Kidney glomerular epithelial cell (primary cell): Measurements from ENCODE around the gene OR2V2.
"Not testable (repeated sequence)": the region's sequence is repeated elsewhere in the genome, so short reads cannot be mapped to it uniquely, and the experiment has no call there.

Experiments used
- DNase-seq: peaks from one replicate; lab custom pipeline; 2025; lab: John Stamatoyannopoulos, UW

Gene OR2V2

GRCh38 chr5:181146927-181147636 lies at the start of gene OR2V2:
OR2V2 (plus strand) TSS chr5:181147586; CDS start chr5:181154943, 7,357 bp downstream.
- DNase-seq, result not testable (repeated sequence)

DNA sequence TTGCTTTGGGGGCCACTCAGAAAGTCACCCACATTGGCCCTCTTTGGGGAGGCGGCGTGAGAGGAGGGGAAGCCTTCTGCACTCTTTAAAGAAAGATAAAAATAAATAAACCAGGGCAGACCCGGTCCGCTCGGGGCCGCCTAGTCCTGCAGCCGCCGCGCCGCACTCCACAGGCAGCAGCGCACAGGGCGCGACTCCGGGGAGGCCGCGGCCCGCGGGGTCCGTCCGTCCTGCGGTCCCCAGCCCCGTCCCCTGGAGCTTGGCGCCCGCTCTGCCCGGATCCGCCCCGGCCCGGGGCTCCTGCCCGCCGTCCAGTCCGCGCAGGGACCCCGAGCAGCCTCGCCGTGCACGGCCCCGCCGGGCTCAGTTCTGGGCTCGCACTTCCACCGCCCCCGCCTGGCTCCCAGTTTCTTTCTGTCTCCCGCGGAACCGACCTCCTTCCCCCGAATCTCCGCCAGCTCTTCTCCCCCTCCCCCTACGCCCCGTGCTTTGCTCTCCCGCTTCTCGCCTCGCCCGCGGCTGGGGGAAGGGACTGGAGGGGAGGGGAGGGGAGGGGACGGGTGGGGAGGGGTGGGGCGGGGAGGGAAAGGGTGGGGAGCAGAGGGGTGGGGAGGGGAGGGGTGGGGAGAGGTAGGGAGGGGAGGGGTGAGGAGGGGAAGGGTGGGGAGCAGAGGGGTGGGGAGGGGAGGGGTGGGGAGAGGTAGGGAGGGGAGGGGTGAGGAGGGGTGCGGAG lies 49.5 kb upstream of the OR2V2 start:
- not testable (repeated sequence) for DNase-seq

- no peak for DNase-seq
These were observed 48.4 kb upstream of the OR2V2 start for GRCh38 chr5:181098762-181099601.

- no peak for DNase-seq
These were observed 47.7 kb upstream of the OR2V2 start for GRCh38 chr5:181099602-181100086.

DNA sequence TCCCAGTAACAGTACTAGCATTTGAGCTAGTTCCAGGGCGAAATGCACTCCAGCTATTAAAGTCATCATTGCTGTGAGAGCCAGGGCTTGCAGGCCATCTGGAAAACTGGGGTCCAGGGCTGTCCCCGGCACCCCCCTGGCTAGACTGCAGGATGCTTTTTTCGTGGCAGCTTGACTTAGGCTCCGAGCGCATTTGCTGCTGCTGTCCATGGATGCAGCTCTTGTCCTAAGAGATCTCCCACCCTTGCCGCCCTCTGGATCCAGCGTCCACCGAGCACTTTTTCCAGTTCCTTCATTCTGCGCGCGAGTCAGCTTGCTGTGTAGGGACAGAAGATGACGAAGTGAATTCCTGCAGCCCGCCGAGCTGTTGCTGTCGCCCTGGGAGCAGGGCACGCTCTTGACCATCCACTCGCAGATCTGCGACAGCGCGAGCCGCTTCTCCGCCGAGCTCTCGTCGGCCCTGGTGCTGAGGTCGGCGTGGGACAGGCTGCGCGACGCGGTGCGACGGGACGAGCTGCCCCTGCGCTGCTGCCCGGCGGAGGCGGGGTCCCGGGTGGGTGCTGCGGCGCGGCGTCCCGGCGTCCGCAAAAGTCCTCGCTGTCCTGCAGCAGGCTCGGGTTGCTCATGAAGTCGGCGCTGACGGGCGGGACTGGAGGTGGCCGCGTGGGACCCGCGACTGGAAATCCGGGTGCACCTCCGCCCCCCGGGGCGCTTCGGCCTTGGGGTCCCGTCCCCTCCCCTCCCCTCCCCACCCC lies 47.1 kb upstream of the OR2V2 start:
- DNase-seq, result no peak

GRCh38 chr5:181101030-181101641 lies 46.2 kb upstream of the OR2V2 start:
- not testable (repeated sequence) for DNase-seq

GRCh38 chr5:181101930-181102674 lies 45.3 kb upstream of the OR2V2 start:
- not testable (repeated sequence) for DNase-seq

DNA sequence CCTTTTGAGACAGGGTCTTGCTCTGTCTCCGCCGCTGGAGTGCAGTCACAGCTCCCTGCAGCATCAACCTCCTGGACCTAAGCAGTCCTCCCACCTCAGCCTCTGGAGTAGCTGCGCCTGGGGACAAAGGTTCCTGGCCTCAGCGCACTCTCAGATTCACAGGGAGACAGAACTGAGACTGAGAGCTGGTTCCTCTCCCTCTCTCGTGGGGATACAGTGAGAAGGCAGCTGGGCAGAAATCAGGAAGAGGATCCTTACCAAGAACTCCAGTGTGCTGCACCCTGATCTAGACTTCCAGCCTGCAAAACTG lies 43.2 kb upstream of the OR2V2 start:
- not testable (repeated sequence) for DNase-seq

- not testable (repeated sequence) for DNase-seq
These were observed 42.6 kb upstream of the OR2V2 start for GRCh38 chr5:181104606-181105390.

DNA sequence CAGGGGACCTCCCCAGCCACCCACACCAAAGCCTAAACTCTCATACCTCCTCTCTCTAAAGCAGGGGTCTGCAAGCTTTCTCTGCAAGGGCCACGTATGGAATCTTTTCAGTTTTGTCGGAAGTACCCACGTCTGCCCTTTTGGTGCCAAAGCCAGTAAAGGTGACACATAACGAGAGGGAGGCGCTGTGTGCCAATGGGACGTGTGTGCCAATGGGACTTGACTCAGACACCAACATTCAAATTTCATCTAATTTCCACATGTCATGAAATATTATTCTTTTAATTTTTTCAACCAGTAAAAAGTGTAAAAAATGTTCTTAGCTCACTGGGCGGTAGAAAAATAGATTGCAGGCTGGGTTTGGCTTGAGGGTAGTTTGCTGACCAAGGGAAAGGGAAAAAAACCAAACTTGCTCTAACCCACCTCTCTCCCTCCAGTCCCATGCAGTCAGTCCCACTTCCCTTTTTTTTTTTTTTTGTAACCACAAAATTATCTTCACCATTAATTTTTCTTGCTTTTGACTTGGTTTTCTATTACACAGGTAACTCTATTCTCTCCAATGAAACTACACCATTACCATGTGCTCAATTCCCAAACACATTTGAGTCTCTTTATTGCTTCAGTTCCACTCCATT lies 41.9 kb upstream of the OR2V2 start:
- no peak for DNase-seq

- DNase-seq, result no peak
These were observed 39.7 kb upstream of the OR2V2 start for GRCh38 chr5:181107699-181108098.

DNA sequence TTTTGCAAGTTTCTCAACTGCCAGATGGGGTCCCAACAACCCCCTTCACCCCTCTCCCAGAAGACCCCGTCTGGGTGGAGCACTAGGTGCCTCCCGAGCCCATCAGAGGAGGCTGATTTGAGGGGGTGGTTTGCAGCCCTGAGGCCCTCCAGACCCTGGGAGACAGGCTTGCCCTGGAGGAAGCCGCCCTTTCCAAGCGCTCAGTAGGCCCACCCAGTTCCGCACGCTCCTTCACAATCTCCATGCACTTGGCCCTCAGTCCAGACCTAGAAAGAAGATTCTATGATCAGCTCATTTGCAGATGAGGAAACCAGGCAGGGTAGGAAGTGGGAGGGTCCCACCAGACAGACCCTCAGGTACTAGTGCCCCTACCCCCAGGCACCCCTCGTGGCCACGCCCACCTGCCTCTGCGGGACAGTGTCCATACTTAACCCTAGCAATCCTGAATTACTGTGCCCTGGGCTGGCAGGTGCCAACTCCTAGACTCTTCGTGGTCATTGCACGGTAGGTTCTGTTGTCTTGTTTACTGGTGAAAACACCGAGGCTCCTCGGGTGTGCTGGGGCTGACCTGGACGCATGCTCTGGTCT lies 38.7 kb upstream of the OR2V2 start:
- no peak for DNase-seq

- no peak for DNase-seq
These were observed 37.8 kb upstream of the OR2V2 start for GRCh38 chr5:181109489-181110013.

- DNase-seq, result no peak
These were observed 36.4 kb upstream of the OR2V2 start for GRCh38 chr5:181111010-181111409.

GRCh38 chr5:181112476-181112875 lies 34.9 kb upstream of the OR2V2 start:
- no peak for DNase-seq

DNA sequence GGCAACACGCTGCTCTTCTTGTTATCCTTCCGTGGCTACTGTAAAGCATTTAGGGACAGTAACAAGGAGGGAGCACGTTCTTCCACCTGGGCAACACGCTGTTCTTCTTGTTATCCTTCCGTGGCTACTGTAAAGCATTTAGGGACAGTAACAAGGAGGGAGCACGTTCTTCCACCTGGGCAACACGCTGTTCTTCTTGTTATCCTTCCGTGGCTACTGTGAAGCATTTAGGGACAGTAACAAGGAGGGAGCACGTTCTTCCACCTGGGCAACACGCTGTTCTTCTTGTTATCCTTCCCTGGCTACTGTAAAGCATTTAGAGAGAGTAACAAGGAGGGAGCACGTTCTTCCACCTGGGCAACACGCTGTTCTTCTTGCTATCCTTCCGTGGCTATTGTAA lies 33.8 kb upstream of the OR2V2 start:
- DNase-seq, result not testable (repeated sequence)

- DNase-seq, result no peak
These were observed 33.0 kb upstream of the OR2V2 start for GRCh38 chr5:181114284-181114843.
